K562 (cell line): ENCODE measurements around the gene DHRS11. TPM values are rescaled to one million over a fixed set of nuclear protein-coding genes. Genes with fewer than 3 reads are reported as not detected.

ENCODE experiments used
- MLLT1 ChIP-seq, 2 experiments: fragments of 450-650 bp; IDR thresholded peaks; 2 replicates each; pipeline ENCODE4 v1.6.1; 2016
- POLR2AphosphoS5 ChIP-seq: IDR thresholded peaks from 2 replicates; pipeline ENCODE4 v1.6.1; 2011; ENCODE audit warnings: mild to moderate bottlenecking, low read depth, low read length, moderate library complexity; ENCODE audit not compliant: control insufficient read depth, insufficient read depth
- RAD21 ChIP-seq, 2 experiments: fragments of 250-450 bp in 1 of 2; fragments of 450-650 bp in 1 of 2; sonication (Bioruptor Pico) in 1 of 2; formaldehyde crosslinking in 1 of 2; IDR thresholded peaks in 1 of 2; conservative IDR thresholded peaks in 1 of 2; 2 replicates each; pipeline versions ENCODE4 v1.4.0 to v1.8.0; 2020 to 2022; ENCODE audit warnings: mild to moderate bottlenecking in 2 of 2, moderate library complexity in 1 of 2
- SMARCC2 ChIP-seq: fragments of 450-650 bp; IDR thresholded peaks from 2 replicates; pipeline ENCODE4 v1.6.1; 2017; ENCODE audit warnings: antibody characterized with exemption, moderate library complexity, mild to moderate bottlenecking, low read depth
- TAF1 ChIP-seq: IDR thresholded peaks from 2 replicates; pipeline ENCODE4 v1.6.1; 2011; ENCODE audit warnings: mild to moderate bottlenecking, low read length, moderate library complexity; ENCODE audit not compliant: insufficient read depth, control insufficient read depth, severe bottlenecking; ENCODE audit errors: extremely low read depth
- ZNF146 ChIP-seq: IDR thresholded peaks from one replicate; pipeline ENCODE4 v1.6.1; 2018; ENCODE audit warnings: missing compliant biosample characterization; ENCODE audit not compliant: unreplicated experiment
- ZNF583 ChIP-seq: fragments of 250-450 bp; sonication (Bioruptor Pico); IDR thresholded peaks from 2 replicates; pipeline ENCODE4 v1.4.0; 2020
- ZNF589 ChIP-seq: fragments of 200-800 bp; sonication (Bioruptor generic); IDR thresholded peaks from 2 replicates; pipeline ENCODE4 v1.6.1; 2016; ENCODE audit warnings: low read depth, missing genetic modification characterization, missing compliant biosample characterization
- polyA plus RNA-seq, 8 experiments: library from polyadenylated mRNA; depleted of rRNA in 4 of 8; stranded (reverse) in 5 of 8; unstranded in 3 of 8; fragments of >200 nt; fragmentation: Nextera tagmentation in 2 of 8; fragmentation: Illumina TruSeq in 1 of 8; extraction: Ambion mirVana in 2 of 8; extraction: Trizol in 1 of 8; gene quantifications; 2 replicates each; pipeline versions ENCODE4 v1.2.1 to v1.2.3, GENCODE V29; 2011 to 2014; ENCODE audit warnings: inconsistent platforms in 1 of 8, missing spikeins in 1 of 8
- total RNA-seq, 7 experiments: library from RNA; depleted of rRNA in 6 of 7; stranded (reverse); fragments of >200 nt in 6 of 7; fragmentation: Illumina TruSeq in 2 of 7; extraction: Trizol in 2 of 7; gene quantifications; 2 replicates each; pipeline versions ENCODE4 v1.2.1 to v1.2.3, GENCODE V29; 2011 to 2021; ENCODE audit warnings: low replicate concordance in 1 of 7

DHRS11 gene
- total and polyA plus RNA-seq, 9 of the 15 experiments (the other 6 are each of a cell fraction or from before 2014, with no cell fraction given): 15.2 to 123 (median 59.8) TPM

DNA sequence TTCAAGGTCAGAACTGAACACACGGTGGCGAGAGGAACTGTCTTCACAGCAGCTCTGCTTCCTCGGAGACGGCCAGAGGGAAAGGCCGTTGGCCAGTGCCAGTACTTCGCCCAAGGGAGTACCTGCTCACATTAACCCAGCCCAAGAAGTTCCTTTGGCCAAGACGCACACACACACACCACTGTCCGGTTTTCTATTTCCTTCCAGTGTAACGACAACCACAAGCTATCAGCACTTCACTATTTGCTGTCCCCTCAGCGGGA lies 47.7 kb upstream of the DHRS11 start (continued):
- peak; percentile 47 to 54; a peak in 1 of 4 replicates for TF ChIP-seq MLLT1 (IDR thresholded peaks at IDR 0.05)
- peak; percentile 6 for TF ChIP-seq ZNF146 (CRISPR knock-in tag)
- TF ChIP-seq RAD21 (CRISPR knock-in tag; conservative IDR thresholded peaks at IDR 0.05 in 1 of 2, IDR thresholded peaks at IDR 0.05 in 1 of 2): 0 out of 4 replicates have a peak, but pooled peaks of 1 of the 2 experiments have one; percentile 10
- no peak for TF ChIP-seq ZNF583
- TF ChIP-seq TAF1: peak; percentile 47
- TF ChIP-seq POLR2AphosphoS5: peak; percentile 48; the same call in 1 of the 2 replicates
- TF ChIP-seq SMARCC2: no peak
- TF ChIP-seq ZNF589 (CRISPR knock-in tag): 0 out of 2 replicates have a peak, but pooled peaks have one; percentile 16
- TF ChIP-seq, all 486 proteins: peak for 15
